NCI-H2196 treated with DMSO at 0.1 percent for 48 hours (cell line): ENCODE results near the gene PODXL2.
A peak's percentile ranks its signal among the peaks of the same experiment; 100 is the strongest.
"Not testable (repeated sequence)": the region's sequence is repeated elsewhere in the genome, so short reads cannot be mapped to it uniquely, and the experiment has no call there.

ENCODE experiments used
- DNase-seq: peaks from one replicate; lab custom pipeline; 2025; ENCODE audit not compliant: unreplicated experiment; lab: John Stamatoyannopoulos, UW

Gene PODXL2

GRCh38 chr3:127673191-127674100 is 44.5 kb downstream of the PODXL2 start:
- peak; percentile 42 for DNase-seq

- no peak for DNase-seq
These were observed 45.2 kb downstream of the PODXL2 start for GRCh38 chr3:127674101-127674721.

- DNase-seq, result no peak
These were observed 45.8 kb downstream of the PODXL2 start for GRCh38 chr3:127674790-127675189.

GRCh38 chr3:127675651-127676391 is 46.8 kb downstream of the PODXL2 start:
- no peak for DNase-seq

GRCh38 chr3:127676456-127676855 is 47.5 kb downstream of the PODXL2 start:
- no peak for DNase-seq

- no peak for DNase-seq
These were observed 48.0 kb downstream of the PODXL2 start for GRCh38 chr3:127676921-127677351.

GRCh38 chr3:127677541-127678314 is 48.7 kb downstream of the PODXL2 start:
- DNase-seq, result no peak

- no peak for DNase-seq
These were observed 49.3 kb downstream of the PODXL2 start for GRCh38 chr3:127678315-127678599.

GRCh38 chr3:127678611-127679533 is 49.9 kb downstream of the PODXL2 start:
- DNase-seq, result no peak

- no peak for DNase-seq
These were observed 50.7 kb downstream of the PODXL2 start for GRCh38 chr3:127679534-127680145.

- no peak for DNase-seq
These were observed 51.2 kb downstream of the PODXL2 start for GRCh38 chr3:127680146-127680661.

GRCh38 chr3:127680798-127681221 is 51.8 kb downstream of the PODXL2 start:
- DNase-seq, result no peak

- DNase-seq, result not testable (repeated sequence)
These were observed 53.2 kb downstream of the PODXL2 start for GRCh38 chr3:127682175-127682554.

GRCh38 chr3:127682561-127682960 is 53.6 kb downstream of the PODXL2 start:
- DNase-seq, result no peak

GRCh38 chr3:127684871-127685707 is 56.1 kb downstream of the PODXL2 start:
- no peak for DNase-seq

GRCh38 chr3:127685708-127686511 is 56.9 kb downstream of the PODXL2 start:
- DNase-seq, result no peak

- no peak for DNase-seq
These were observed 57.5 kb downstream of the PODXL2 start for GRCh38 chr3:127686512-127686894.
